Measurements from ENCODE around the gene MAST2. TPM values are rescaled to one million over a fixed set of nuclear protein-coding genes. Genes with fewer than 3 reads are reported as not detected.

MAST2 gene
- total RNA-seq, 3 donors from 2014 or later = 28.0 to 34.4 (median 31.6) TPM

GRCh38 chr1:46070164-46070814 lies 266.9 kb downstream of the MAST2 start:
- no peaks in the 10 kb centered on the region for H3K4me1 ChIP-seq

GRCh38 chr1:46072975-46073374 lies 269.6 kb downstream of the MAST2 start:
- Histone ChIP-seq H3K4me1 (no peaks in the 10 kb centered on the region), H3K27me3 (no peaks in the 10 kb centered on the region), H3K4me3 (no peak overlapping the region), H3K9me3 (no peaks in the 10 kb centered on the region), H3K36me3 (no peaks in the 10 kb centered on the region), H3K27ac (no peak overlapping the region)
- no peak for DNase-seq (ENCODE audit: low spot score in 2 of 2)
- intact Hi-C loops (cut with DNase I; ENCODE audit: low total_unique reads) = no loop called here
- no peak for TF ChIP-seq POLR2A (IDR thresholded peaks at IDR 0.05)
- TF ChIP-seq, protein P1, sequence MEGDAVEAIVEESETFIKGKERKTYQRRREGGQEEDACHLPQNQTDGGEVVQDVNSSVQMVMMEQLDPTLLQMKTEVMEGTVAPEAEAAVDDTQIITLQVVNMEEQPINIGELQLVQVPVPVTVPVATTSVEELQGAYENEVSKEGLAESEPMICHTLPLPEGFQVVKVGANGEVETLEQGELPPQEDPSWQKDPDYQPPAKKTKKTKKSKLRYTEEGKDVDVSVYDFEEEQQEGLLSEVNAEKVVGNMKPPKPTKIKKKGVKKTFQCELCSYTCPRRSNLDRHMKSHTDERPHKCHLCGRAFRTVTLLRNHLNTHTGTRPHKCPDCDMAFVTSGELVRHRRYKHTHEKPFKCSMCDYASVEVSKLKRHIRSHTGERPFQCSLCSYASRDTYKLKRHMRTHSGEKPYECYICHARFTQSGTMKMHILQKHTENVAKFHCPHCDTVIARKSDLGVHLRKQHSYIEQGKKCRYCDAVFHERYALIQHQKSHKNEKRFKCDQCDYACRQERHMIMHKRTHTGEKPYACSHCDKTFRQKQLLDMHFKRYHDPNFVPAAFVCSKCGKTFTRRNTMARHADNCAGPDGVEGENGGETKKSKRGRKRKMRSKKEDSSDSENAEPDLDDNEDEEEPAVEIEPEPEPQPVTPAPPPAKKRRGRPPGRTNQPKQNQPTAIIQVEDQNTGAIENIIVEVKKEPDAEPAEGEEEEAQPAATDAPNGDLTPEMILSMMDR (IDR thresholded peaks at IDR 0.05) = no peak
- TF ChIP-seq POLR2AphosphoS5 (IDR thresholded peaks at IDR 0.05) = no peak

More at GRCh38 chr1:46070164-46070814, 266.9 kb downstream of the MAST2 start:
- Histone ChIP-seq H3K27me3 (no peaks in the 10 kb centered on the region), H3K27ac (no peak overlapping the region), H3K4me3 (no peak overlapping the region), H3K9me3 (no peaks in the 10 kb centered on the region), H3K36me3 (no peaks in the 10 kb centered on the region)
- DNase-seq (ENCODE audit: low spot score in 2 of 2) = no peak
- intact Hi-C loops (cut with DNase I; ENCODE audit: low total_unique reads) = no loop called here
- TF ChIP-seq, protein P1 (IDR thresholded peaks at IDR 0.05) = no peak
- TF ChIP-seq POLR2AphosphoS5 (IDR thresholded peaks at IDR 0.05) (no peak), POLR2A (IDR thresholded peaks at IDR 0.05) (no peak)

GRCh38 chr1:46076343-46076742 lies 272.9 kb downstream of the MAST2 start:
- Histone ChIP-seq H3K4me1 (no peaks in the 10 kb centered on the region), H3K27ac (no peak overlapping the region), H3K4me3 (no peak overlapping the region), H3K36me3 (no peaks in the 10 kb centered on the region), H3K27me3 (no peaks in the 10 kb centered on the region), H3K9me3 (no peaks in the 10 kb centered on the region)
- intact Hi-C loops (cut with DNase I; ENCODE audit: low total_unique reads) = no loop called here
- no peak for DNase-seq (ENCODE audit: low spot score in 2 of 2)
- TF ChIP-seq POLR2AphosphoS5 (IDR thresholded peaks at IDR 0.05) (no peak), POLR2A (IDR thresholded peaks at IDR 0.05) (no peak)
- TF ChIP-seq, protein P1 (IDR thresholded peaks at IDR 0.05) = no peak

DNA sequence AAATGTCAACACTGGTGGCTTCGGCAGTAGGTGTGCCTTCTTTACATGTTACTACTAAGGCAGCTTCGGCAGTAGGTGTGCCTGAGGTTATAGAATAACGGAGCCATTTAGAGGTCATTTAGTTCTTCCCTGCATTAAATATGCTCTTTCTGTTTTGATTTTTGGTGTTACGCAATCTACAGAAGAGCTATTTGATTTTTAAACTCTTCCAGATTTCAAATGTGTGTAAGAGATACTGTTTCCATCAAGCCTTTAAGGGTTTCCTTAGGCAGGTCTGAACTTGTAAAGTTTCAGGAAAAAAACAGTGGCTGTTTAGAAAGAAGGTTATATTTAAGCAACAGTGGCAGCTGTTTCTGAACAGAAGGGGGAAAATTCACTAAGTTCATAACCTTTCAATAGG lies 274.2 kb downstream of the MAST2 start:
- H3K4me1 ChIP-seq = no peaks in the 10 kb centered on the region
- H3K36me3 ChIP-seq = no peaks in the 10 kb centered on the region
- intact Hi-C loops (cut with DNase I; ENCODE audit: low total_unique reads) = no loop called here
- DNase-seq (ENCODE audit: low spot score in 2 of 2) = no peak
- no peaks in the 10 kb centered on the region for H3K27me3 ChIP-seq
- no peaks in the 10 kb centered on the region for H3K9me3 ChIP-seq
- TF ChIP-seq POLR2A (IDR thresholded peaks at IDR 0.05) = no peak
- TF ChIP-seq, protein P1 (IDR thresholded peaks at IDR 0.05) = no peak
- TF ChIP-seq POLR2AphosphoS5 (IDR thresholded peaks at IDR 0.05) = no peak
- no peak overlapping the region for H3K4me3 ChIP-seq
- no peak overlapping the region for H3K27ac ChIP-seq

DNA sequence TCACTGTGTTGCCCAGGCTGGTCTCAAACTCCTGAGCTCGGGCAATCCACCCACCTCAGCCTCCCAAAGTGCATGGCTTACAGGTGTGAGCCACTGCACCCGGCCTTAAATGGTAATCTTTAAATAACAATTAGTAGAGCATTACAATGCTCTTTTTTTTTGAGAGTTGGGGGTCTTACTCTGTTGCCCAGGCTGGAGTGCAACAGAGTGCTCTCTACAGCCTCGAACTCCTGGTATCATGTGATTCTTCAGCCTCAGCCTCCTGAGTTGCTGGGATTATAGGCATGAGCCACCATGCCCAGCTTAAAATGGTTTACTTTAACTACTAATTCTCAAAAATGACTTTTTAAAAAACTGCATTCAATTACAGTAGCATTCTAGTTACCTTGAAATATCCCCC lies 276.8 kb downstream of the MAST2 start:
- TF ChIP-seq, protein P1 (IDR thresholded peaks at IDR 0.05) = no peak
- no peak for TF ChIP-seq POLR2AphosphoS5 (IDR thresholded peaks at IDR 0.05)
- TF ChIP-seq POLR2A (IDR thresholded peaks at IDR 0.05) = no peak
- no peaks in the 10 kb centered on the region for H3K9me3 ChIP-seq
- no peaks in the 10 kb centered on the region for H3K36me3 ChIP-seq
- H3K27ac ChIP-seq = no peak overlapping the region
- no peaks in the 10 kb centered on the region for H3K27me3 ChIP-seq
- no peaks in the 10 kb centered on the region for H3K4me1 ChIP-seq
- H3K4me3 ChIP-seq = no peak overlapping the region
- DNase-seq (ENCODE audit: low spot score in 2 of 2) = no peak
- intact Hi-C loops (cut with DNase I; ENCODE audit: low total_unique reads) = no loop called here

Data from breast epithelium (tissue), 4 donors.